Measurements from ENCODE around the gene AKAP9.
"Not testable (repeated sequence)": the region's sequence is repeated elsewhere in the genome, so short reads cannot be mapped to it uniquely, and the experiment has no call there.

Gene AKAP9

DNA sequence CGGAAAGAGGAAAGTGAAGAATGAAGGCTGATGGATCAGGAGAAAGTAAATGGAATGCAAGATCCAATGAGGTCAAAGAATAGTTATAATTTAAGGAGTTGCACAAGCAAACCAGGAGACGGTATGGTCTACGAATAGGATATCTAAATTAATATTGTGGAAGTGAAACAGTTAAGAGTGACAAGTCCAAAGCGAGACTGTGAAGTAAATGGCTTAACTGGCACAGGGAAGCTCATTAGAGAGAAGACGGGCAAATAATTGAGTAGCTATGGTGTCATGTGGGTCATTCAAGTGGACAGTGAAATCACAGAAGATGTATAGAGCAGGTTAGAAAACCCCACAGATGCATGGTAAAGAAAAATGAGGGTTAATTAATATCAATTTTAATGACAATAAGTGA is 190.4 kb downstream of the AKAP9 start:
- TF ChIP-seq POLR2A (IDR thresholded peaks at IDR 0.05; ENCODE audit: low read depth, low read length) (no peak), TAF1 (IDR thresholded peaks at IDR 0.05; ENCODE audit: borderline replicate concordance, low read depth, low read length) (no peak), POLR2AphosphoS5 (IDR thresholded peaks at IDR 0.05; ENCODE audit: low read depth, low read length) (no peak)
- FAIRE-seq = no peak
- DNase-seq (ENCODE audit: insufficient read length) = no peak

DNA sequence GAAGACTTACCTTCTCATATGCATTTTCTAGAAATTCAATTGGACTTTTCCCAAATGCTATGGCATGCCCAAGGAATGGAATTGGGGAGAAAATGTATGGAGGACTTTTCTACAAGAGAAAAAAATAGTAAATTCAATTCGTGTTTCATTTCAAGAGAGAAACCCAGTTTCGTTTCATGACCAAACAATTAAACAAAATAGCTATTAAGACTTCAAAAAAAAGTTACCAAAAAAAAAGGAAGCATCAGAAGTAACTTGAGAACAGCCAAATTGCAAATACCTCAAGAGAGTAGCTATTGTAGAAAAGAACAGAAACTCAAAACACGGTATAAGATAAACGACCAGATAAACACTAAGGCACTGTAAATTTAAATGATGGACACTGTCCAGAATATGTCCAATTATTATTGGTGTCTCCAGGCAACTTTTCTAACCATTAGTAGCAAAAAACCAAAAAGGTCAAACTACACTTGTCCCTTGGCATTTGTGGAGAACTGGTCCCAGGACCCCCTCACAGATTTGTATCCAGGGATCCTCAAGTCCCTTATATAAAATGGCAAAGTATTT is 191.2 kb downstream of the AKAP9 start:
- FAIRE-seq = no peak
- DNase-seq (ENCODE audit: insufficient read length) = no peak
- no peak for TF ChIP-seq POLR2AphosphoS5 (IDR thresholded peaks at IDR 0.05; ENCODE audit: low read depth, low read length)
- TF ChIP-seq TAF1 (IDR thresholded peaks at IDR 0.05; ENCODE audit: borderline replicate concordance, low read depth, low read length) = no peak
- TF ChIP-seq POLR2A (IDR thresholded peaks at IDR 0.05; ENCODE audit: low read depth, low read length) = no peak

DNA sequence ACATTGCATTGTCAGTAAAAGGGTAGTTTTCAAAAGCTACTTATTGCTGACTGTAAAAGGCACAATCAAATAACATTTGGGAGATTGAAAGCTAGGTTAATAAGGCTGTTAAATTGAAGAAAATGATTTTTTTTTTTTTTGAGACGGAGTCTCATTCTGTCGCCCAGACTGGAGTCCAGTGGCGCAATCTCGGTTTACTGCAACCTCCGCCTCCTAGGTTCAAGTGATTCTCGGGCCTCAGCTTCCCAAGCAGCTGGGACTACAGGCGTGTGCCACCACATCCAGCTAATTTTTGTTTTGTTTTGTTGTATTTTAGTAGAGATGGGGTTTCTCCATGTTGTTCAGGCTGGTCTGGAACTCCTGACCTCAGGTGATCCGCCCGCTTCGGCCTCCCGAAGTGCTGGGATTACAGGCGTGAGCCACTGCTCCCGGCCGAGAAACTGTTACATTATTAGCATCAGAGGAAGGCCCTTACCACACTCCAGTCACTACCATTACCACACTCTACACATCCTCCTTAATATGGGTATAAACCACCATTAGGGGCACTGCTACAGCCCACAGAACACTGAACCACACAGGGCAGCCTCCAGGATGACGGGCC is 192.6 kb downstream of the AKAP9 start:
- no peak for DNase-seq (ENCODE audit: insufficient read length)
- no peak for FAIRE-seq
- TF ChIP-seq POLR2AphosphoS5 (IDR thresholded peaks at IDR 0.05; ENCODE audit: low read depth, low read length) = no peak

- DNase-seq (ENCODE audit: insufficient read length) (peak; percentile 32), FAIRE-seq (peak; percentile 33)
- no peak for TF ChIP-seq POLR2AphosphoS5 (IDR thresholded peaks at IDR 0.05; ENCODE audit: low read depth, low read length)
- TF ChIP-seq TAF1 (IDR thresholded peaks at IDR 0.05; ENCODE audit: borderline replicate concordance, low read depth, low read length) = no peak
- no peak for TF ChIP-seq POLR2A (IDR thresholded peaks at IDR 0.05; ENCODE audit: low read depth, low read length)
These were observed 193.1 kb downstream of the AKAP9 start for GRCh38 chr7:92133737-92134270.

GRCh38 chr7:92134271-92135051 is 193.8 kb downstream of the AKAP9 start, which contains the start of gene CYP51A1:
Gene CYP51A1, minus strand, starts transcription at chr7:92134477. Its CDS starts 113 bp downstream, at chr7:92134364.
- DNase-seq (ENCODE audit: insufficient read length) (peak; percentile 83), FAIRE-seq (peak; percentile 91)
- peak; percentile 72 for TF ChIP-seq TAF1 (IDR thresholded peaks at IDR 0.05; ENCODE audit: borderline replicate concordance, low read depth, low read length)
- peak; percentile 91 for TF ChIP-seq POLR2A (IDR thresholded peaks at IDR 0.05; ENCODE audit: low read depth, low read length)
- TF ChIP-seq POLR2AphosphoS5 (IDR thresholded peaks at IDR 0.05; ENCODE audit: low read depth, low read length) = peak; percentile 84

GRCh38 chr7:92135052-92135889 is 194.6 kb downstream of the AKAP9 start:
- DNase-seq (ENCODE audit: insufficient read length) (peak; percentile 3), FAIRE-seq (no peak)
- TF ChIP-seq POLR2AphosphoS5 (IDR thresholded peaks at IDR 0.05; ENCODE audit: low read depth, low read length) = no peak
- no peak for TF ChIP-seq TAF1 (IDR thresholded peaks at IDR 0.05; ENCODE audit: borderline replicate concordance, low read depth, low read length)
- TF ChIP-seq POLR2A (IDR thresholded peaks at IDR 0.05; ENCODE audit: low read depth, low read length) = no peak

DNA sequence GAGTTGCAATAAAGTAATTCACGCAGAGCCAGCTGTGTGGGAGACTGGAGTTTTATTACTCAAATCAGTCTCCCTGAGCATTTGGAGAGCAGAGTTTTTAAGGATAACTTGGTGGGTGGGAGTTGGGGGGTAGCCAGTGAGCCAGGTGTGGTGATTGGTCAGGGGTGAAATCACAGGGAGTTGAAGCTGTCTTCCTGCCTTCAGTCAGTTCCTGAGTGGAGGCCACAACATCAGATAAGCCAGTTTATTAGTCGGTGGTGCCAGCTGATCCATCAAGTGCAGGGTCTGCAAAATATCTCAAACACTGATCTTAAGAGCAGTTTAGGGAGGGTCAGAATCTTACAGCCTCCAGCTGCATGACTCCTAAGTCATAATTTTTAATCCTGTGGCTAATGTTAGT is 196.9 kb downstream of the AKAP9 start:
- no peak for TF ChIP-seq POLR2AphosphoS5 (IDR thresholded peaks at IDR 0.05; ENCODE audit: low read depth, low read length)
- TF ChIP-seq POLR2A (IDR thresholded peaks at IDR 0.05; ENCODE audit: low read depth, low read length) = no peak
- TF ChIP-seq TAF1 (IDR thresholded peaks at IDR 0.05; ENCODE audit: borderline replicate concordance, low read depth, low read length) = no peak
- FAIRE-seq = no peak
- DNase-seq (ENCODE audit: insufficient read length) = no peak

GRCh38 chr7:92141161-92141560 is 200.5 kb downstream of the AKAP9 start:
- TF ChIP-seq POLR2AphosphoS5 (IDR thresholded peaks at IDR 0.05; ENCODE audit: low read depth, low read length) (no peak), POLR2A (IDR thresholded peaks at IDR 0.05; ENCODE audit: low read depth, low read length) (no peak), TAF1 (IDR thresholded peaks at IDR 0.05; ENCODE audit: borderline replicate concordance, low read depth, low read length) (no peak)
- DNase-seq (ENCODE audit: insufficient read length) (no peak), FAIRE-seq (no peak)

DNA sequence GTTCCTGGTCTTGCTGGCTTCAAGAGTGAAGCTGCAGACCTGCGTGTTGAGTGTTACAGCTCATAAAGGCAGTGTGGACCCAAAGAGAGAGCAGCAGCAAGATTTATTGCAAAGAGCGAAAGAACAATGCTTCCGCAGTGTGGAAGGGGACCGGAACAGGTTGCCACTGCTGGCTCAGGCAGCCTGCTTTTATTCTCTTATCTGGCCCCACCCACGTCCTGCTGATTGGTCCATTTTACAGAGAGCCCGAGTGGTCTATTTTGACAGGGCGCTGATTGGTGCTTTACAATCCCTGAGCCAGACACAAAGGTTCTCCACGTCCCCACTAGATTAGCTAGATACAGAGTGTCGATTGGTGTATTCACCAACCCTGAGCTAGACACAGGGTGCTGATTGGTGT is 202.1 kb downstream of the AKAP9 start:
- DNase-seq (ENCODE audit: insufficient read length); FAIRE-seq: not testable (repeated sequence)

DNA sequence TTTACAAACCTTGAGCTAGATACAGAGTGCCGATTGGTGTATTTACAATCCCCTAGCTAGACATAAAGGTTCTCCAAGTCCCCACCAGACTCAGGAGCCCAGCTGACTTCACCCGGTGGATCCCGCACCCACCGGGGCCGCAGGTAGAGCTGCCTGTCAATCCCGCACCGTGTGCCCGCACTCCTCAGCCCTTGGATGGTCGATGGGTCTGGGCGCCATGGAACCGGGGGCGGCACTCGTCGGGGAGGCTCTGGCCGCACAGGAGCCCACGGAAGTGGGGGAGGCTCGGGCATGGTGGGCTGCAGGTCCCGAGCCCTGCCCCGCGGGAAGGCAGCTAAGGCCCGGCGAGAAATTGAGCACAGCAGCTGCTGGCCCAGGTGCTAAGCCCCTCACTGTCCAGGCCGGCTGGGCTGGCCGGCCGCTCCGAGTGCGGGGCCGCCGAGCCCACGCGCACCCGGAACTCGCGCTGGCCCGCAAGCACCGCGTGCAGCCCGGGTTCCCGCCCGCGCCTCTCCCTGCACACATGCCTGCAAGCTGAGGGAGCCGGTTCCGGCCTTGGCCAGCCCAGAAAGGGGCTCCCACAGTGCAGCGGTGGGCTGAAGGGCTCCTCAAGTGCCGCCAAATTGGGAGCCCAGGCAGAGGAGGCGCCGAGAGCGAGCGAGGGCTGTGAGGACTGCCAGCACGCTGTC is 202.7 kb downstream of the AKAP9 start:
- FAIRE-seq; DNase-seq (ENCODE audit: insufficient read length): not testable (repeated sequence)

DNA sequence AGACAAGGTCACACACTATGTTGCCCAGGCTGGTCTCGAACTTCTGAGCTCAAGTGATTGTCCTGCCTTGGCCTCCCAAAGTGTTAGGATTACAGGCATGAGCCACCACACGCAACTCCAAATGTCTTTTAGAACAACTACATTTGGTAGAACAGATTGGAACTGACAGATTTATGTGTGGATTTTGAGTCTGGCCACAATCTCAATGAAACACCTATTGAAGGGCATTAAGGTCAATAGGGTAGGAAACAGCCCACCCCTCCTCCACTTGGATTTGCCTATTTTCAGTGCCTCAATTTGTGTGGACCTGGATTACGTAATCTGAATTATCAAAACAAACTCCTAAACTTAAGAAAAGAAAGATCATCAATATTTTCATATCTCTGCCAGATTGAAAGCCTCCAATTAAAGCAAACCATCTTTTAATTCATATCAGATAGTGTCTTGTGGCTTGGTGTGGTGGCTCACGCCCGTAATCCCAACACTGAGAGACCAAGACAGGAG is 209.1 kb downstream of the AKAP9 start:
- TF ChIP-seq TAF1 (IDR thresholded peaks at IDR 0.05; ENCODE audit: borderline replicate concordance, low read depth, low read length) = no peak
- TF ChIP-seq POLR2A (IDR thresholded peaks at IDR 0.05; ENCODE audit: low read depth, low read length) = no peak
- TF ChIP-seq POLR2AphosphoS5 (IDR thresholded peaks at IDR 0.05; ENCODE audit: low read depth, low read length) = no peak
- FAIRE-seq (no peak), DNase-seq (ENCODE audit: insufficient read length) (no peak)

All from GM12892 (cell line).